ENCODE results near the gene FMOD. TPM values are rescaled to one million over a fixed set of nuclear protein-coding genes. Genes with fewer than 3 reads are reported as not detected.

Gene FMOD
- total RNA-seq, 4 donors from 2014 or later = 4.3 to 29.9 (median 9.9) TPM

DNA sequence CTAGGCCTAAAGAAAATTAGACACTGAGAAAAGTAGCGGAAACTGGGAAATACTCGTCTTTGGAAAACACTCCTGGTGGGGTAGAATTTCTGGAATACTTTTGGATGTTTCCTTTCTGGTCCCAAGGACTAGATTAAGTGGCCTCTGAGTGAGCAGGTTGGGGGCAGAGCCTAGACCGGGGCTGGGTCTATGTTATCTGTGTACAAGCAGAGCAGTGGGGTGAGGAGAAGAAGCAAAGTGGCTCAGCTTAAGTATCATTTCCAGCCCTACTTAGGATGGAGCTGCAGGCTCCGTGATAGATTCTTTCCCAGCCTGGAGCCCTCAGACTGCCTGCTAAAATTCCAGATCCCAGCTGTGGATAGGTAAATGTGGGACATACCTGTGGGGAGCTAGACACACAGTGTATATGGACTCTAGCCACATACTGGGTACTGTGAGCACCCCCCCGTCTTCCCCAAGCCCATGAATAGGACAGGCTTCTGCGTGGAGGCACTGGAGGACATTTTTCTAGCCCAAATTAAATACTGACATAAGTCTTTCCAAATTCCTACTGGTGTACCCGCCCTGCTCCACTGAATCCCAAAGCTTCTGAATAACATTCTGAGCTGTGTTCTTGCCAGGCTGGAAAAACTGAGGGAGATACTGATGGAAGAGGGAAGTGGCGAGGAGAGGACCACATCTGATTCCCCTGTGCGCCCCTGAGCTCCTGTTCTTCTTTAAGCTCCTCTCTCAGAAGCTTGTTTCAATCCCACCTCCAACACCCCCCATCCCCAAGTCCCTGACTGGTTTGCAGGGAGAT, 6.8 kb downstream of the FMOD start:
- DNase-seq = no peak
- Histone ChIP-seq H3K27me3 (peaks cover 0 to 3% (median 0%) of the 10 kb centered on the region in 4 donors), H3K4me3 (no peak overlapping the region), H3K36me3 (no peaks in the 10 kb centered on the region), H3K9me3 (no peaks in the 10 kb centered on the region), H3K4me1 (peaks cover 0 to 22% (median under 1%) of the 10 kb centered on the region in 3 donors), H3K27ac (peak overlapping the region in 2 of 4 donors; percentile 25 to 54)
- TF ChIP-seq, protein P1, sequence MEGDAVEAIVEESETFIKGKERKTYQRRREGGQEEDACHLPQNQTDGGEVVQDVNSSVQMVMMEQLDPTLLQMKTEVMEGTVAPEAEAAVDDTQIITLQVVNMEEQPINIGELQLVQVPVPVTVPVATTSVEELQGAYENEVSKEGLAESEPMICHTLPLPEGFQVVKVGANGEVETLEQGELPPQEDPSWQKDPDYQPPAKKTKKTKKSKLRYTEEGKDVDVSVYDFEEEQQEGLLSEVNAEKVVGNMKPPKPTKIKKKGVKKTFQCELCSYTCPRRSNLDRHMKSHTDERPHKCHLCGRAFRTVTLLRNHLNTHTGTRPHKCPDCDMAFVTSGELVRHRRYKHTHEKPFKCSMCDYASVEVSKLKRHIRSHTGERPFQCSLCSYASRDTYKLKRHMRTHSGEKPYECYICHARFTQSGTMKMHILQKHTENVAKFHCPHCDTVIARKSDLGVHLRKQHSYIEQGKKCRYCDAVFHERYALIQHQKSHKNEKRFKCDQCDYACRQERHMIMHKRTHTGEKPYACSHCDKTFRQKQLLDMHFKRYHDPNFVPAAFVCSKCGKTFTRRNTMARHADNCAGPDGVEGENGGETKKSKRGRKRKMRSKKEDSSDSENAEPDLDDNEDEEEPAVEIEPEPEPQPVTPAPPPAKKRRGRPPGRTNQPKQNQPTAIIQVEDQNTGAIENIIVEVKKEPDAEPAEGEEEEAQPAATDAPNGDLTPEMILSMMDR (IDR thresholded peaks at IDR 0.05) = no peak
- no peak for TF ChIP-seq POLR2A (IDR thresholded peaks at IDR 0.05)
- intact Hi-C loops (cut with DNase I) = loop anchor here (5.0 to 10.0 kb wide), 2 partner anchors 143 to 271 kb away; no protein-coding TSS in a partner anchor
- 68 to 72% methylated on average over 7 to 9 of the region's 9 CpGs for WGBS, 2 donors

DNA sequence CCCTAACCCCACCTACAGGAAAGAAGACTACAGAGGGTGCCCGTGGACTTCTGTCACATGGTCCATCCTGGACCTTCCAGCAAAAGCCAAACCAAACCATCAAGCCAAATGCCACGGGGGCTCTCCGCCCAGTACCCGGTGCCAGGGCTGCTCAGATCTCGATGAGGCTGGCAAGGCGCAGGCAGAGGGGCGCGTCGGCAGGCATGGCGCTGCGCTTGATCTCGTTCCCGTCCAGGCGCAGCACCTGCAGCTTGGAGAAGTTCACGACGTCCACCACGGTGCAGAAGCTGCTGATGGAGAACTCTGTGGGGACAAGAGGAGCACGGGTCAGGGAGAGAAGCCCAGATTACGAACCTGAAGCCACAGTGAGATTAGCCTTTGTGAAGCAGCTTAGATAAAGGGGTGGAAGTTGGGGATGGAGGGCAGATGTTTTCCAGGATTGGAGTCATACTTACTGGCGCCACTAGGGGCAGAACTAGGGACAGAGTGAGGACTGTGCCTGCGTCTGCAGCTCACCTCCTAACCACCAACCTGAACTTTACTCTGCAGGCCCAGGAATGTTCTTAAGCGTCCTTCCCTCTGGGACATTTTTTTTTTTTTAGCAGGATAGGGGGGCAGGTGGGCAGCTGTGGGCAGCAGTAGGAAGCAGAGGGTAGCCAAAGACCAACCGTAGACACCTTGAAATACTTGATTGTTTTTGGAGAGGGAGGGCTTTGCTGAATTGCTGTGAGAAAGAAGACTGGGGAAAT, 8.6 kb downstream of the FMOD start:
- TF ChIP-seq, protein P1 (IDR thresholded peaks at IDR 0.05) = peak; percentile 43 to 80 (median 68)
- no peak for TF ChIP-seq POLR2A (IDR thresholded peaks at IDR 0.05)
- H3K4me1 ChIP-seq = peaks cover 0 to 31% (median 3%) of the 10 kb centered on the region in 3 donors
- WGBS, 2 donors = 22 to 28% methylated on average over 5 to 6 of the region's 23 CpGs
- no peak overlapping the region for H3K4me3 ChIP-seq
- DNase-seq = no peak
- peaks cover 0 to 3% (median 0%) of the 10 kb centered on the region in 4 donors for H3K27me3 ChIP-seq
- no peaks in the 10 kb centered on the region for H3K36me3 ChIP-seq
- no peaks in the 10 kb centered on the region for H3K9me3 ChIP-seq
- intact Hi-C loops (cut with DNase I) = loop anchor here (5.0 to 10.0 kb wide), 2 partner anchors 145 to 272 kb away; no protein-coding TSS in a partner anchor
- no peak overlapping the region for H3K27ac ChIP-seq

DNA sequence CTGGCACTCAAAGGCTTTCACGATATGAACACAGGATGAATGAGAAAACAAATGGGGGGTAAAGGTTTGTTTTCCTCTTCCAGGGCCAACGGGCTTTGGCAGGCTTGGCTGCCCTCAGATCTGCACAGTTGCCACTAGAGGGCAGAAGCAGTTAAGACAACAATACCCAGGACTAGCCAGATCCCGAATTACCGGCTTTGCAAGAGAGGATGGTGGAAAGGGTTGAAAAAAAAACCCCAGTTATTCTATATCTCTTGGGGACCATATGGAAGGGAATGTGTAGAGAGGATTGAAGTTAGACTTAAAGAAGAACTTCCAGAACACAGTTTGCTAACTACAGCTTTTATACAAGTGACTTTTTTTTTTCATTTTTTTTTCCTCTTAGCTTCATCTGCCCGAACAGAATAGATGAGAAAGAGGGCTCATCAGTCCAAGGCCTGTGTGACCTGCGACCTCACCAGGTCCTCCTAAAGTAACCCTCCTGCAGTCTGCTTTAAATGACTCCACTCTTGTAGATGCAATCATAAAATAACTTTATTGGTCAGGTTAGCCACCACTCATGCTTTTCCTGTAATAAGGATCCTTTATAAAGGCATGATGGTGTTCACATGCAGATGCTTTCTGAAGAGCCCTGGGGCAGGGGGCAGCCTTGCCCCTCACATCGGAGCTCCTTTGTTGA, 10.7 kb downstream of the FMOD start:
- intact Hi-C loops (cut with DNase I) = loop anchor here (5.0 to 10.0 kb wide), 2 partner anchors 147 to 275 kb away; no protein-coding TSS in a partner anchor
- WGBS, 2 donors = 16 to 18% methylated on average over 6 to 7 of the region's 7 CpGs
- peaks cover 0 to 40% (median 12%) of the 10 kb centered on the region in 3 donors for H3K4me1 ChIP-seq

DNA sequence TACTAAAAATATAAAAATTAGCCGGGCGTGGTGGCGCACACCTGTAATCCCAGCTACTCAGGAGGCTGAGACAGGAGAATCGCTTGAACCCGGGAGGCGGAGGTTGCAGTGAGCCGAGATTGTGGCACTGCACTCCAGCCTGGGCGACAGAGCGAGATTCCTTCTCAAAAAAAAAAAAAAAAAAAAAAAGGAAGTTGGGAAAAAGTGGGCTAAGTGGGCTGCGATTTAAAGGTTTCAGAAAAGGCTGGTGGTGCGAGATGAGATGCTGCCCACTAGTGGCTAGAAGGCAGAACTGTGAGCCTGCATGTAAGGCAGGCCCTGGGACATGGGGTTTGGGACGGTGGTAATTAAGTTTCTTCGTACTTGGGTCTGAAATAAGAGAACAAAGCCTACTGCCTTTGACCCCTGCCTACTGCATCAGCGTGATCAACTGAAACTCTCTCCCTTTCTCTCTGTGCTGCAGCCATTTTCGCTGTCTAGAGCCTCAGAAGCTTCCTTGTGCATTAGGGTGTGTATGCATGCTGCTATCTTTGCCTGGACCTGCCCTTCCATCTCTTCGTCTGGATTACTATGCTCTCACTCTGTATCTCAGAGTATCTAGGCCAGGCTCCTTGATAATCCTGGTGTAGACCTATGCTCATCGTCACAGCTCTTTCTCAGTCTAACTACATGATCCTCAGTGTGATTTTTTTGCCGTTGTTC, 12.4 kb downstream of the FMOD start:
- Histone ChIP-seq H3K27ac (peak overlapping the region in 3 of 4 donors; percentile 9 to 44 (median 37)), H3K36me3 (no peaks in the 10 kb centered on the region), H3K4me1 (peaks cover 0 to 42% (median 12%) of the 10 kb centered on the region in 3 donors), H3K9me3 (no peaks in the 10 kb centered on the region), H3K4me3 (no peak overlapping the region), H3K27me3 (peaks cover 0 to 3% (median 0%) of the 10 kb centered on the region in 4 donors)
- WGBS, 2 donors = 38 to 40% methylated on average over 14 to 16 of the region's 18 CpGs
- TF ChIP-seq, protein P1 (IDR thresholded peaks at IDR 0.05) = peak; percentile 91 to 95 (median 94)
- no peak for TF ChIP-seq POLR2A (IDR thresholded peaks at IDR 0.05)
- intact Hi-C loops (cut with DNase I) = no loop called here
- no peak for DNase-seq

More for the DNA sequence above, 10.7 kb downstream of the FMOD start:
- no peak for DNase-seq
- no peaks in the 10 kb centered on the region for H3K9me3 ChIP-seq
- TF ChIP-seq, protein P1 (IDR thresholded peaks at IDR 0.05) = peak; percentile 75 to 95 (median 93)
- TF ChIP-seq POLR2A (IDR thresholded peaks at IDR 0.05) = no peak
- H3K27ac ChIP-seq = peak overlapping the region in 2 of 4 donors; percentile 29 to 44
- H3K36me3 ChIP-seq = no peaks in the 10 kb centered on the region
- H3K27me3 ChIP-seq = peaks cover 0 to 3% (median 0%) of the 10 kb centered on the region in 4 donors
- H3K4me3 ChIP-seq = no peak overlapping the region
